ENCODE measurements around the gene TMEM169. TPM values are rescaled to one million over a fixed set of nuclear protein-coding genes. Genes with fewer than 3 reads are reported as not detected.

TMEM169 gene
- total and polyA plus RNA-seq, 2 of the 13 experiments (the other 11 are each of a cell fraction or from before 2014, with no cell fraction given): 1.5 to 4.5 TPM

DNA sequence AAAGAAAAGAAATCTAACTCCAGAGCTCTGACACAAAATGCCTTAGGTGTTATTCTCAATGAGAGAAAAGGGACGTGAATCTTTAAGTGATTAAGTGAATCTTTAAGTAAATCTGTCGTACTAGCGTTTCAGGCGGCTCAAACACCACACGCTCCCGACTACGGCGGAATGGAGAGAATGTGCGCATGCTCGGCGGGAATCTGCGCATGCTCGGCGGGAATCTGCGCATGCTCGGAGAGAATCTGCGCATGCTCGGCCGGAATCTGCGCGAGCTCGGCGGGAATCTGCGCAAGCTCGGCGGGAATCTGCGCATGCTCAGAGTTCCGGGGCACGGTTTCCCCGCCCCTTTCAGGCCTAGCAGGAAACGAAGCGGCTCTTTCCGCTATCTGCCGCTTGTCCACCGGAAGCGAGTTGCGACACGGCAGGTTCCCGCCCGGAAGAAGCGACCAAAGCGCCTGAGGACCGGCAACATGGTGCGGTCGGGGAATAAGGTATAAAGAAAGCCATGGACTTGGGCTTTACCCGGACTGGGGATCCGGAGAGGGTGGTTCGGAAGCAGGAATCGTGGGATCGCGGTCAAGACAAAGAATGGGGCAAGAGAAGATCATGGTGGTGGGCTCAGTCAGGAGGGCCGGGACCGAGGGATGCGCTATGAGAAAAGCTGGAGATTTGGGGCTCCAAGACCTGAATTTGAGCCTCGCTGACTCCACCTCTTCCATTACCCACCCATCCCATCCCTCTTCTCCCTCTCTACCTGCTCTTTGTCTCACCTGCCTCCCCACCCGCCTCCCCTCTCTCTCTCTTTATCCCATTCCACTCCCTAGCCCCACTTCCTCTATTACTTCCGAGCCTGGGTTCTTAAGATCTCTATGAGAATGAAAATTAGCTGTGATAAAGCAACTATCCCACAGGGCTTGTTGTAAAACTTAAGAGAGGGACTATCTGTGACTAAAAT is 27.5 kb downstream of the TMEM169 start, which contains the start of gene XRCC5 (continued):
- TF ChIP-seq, protein P1, sequence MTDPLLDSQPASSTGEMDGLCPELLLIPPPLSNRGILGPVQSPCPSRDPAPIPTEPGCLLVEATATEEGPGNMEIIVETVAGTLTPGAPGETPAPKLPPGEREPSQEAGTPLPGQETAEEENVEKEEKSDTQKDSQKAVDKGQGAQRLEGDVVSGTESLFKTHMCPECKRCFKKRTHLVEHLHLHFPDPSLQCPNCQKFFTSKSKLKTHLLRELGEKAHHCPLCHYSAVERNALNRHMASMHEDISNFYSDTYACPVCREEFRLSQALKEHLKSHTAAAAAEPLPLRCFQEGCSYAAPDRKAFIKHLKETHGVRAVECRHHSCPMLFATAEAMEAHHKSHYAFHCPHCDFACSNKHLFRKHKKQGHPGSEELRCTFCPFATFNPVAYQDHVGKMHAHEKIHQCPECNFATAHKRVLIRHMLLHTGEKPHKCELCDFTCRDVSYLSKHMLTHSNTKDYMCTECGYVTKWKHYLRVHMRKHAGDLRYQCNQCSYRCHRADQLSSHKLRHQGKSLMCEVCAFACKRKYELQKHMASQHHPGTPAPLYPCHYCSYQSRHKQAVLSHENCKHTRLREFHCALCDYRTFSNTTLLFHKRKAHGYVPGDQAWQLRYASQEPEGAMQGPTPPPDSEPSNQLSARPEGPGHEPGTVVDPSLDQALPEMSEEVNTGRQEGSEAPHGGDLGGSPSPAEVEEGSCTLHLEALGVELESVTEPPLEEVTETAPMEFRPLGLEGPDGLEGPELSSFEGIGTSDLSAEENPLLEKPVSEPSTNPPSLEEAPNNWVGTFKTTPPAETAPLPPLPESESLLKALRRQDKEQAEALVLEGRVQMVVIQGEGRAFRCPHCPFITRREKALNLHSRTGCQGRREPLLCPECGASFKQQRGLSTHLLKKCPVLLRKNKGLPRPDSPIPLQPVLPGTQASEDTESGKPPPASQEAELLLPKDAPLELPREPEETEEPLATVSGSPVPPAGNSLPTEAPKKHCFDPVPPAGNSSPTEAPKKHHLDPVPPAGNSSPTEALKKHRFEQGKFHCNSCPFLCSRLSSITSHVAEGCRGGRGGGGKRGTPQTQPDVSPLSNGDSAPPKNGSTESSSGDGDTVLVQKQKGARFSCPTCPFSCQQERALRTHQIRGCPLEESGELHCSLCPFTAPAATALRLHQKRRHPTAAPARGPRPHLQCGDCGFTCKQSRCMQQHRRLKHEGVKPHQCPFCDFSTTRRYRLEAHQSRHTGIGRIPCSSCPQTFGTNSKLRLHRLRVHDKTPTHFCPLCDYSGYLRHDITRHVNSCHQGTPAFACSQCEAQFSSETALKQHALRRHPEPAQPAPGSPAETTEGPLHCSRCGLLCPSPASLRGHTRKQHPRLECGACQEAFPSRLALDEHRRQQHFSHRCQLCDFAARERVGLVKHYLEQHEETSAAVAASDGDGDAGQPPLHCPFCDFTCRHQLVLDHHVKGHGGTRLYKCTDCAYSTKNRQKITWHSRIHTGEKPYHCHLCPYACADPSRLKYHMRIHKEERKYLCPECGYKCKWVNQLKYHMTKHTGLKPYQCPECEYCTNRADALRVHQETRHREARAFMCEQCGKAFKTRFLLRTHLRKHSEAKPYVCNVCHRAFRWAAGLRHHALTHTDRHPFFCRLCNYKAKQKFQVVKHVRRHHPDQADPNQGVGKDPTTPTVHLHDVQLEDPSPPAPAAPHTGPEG (CRISPR knock-in tag; IDR thresholded peaks at IDR 0.05): peak; percentile 92
- TF ChIP-seq RFXANK (CRISPR knock-in tag; IDR thresholded peaks at IDR 0.05) (peak; percentile 58; the same call in 1 of the 2 replicates), PRPF4 (IDR thresholded peaks at IDR 0.05; ENCODE audit: low read depth, low read length, poor library complexity, severe bottlenecking) (no peak), GPN1 (CRISPR knock-in tag; IDR thresholded peaks at IDR 0.05; ENCODE audit: borderline replicate concordance) (no peak), KLF11 (CRISPR knock-in tag; IDR thresholded peaks at IDR 0.05) (peak; percentile 73; the same call in 1 of the 2 replicates), ZNF496 (CRISPR knock-in tag; IDR thresholded peaks at IDR 0.05; ENCODE audit: insufficient replicate concordance) (no peak), JUND (CRISPR knock-in tag; IDR thresholded peaks at IDR 0.05) (no peak; the same call in 1 of the 2 replicates), SCMH1 (CRISPR knock-in tag; IDR thresholded peaks at IDR 0.05; ENCODE audit: borderline replicate concordance) (no peak), MAZ (IDR thresholded peaks at IDR 0.05; ENCODE audit: borderline replicate concordance, low read depth, low read length) (no peak), MAZ (CRISPR knock-in tag; IDR thresholded peaks at IDR 0.05; ENCODE audit: low read depth) (peak; percentile 89), FOXA3 (CRISPR knock-in tag; IDR thresholded peaks at IDR 0.05) (peak; percentile 60)
- TF ChIP-seq, protein P2, sequence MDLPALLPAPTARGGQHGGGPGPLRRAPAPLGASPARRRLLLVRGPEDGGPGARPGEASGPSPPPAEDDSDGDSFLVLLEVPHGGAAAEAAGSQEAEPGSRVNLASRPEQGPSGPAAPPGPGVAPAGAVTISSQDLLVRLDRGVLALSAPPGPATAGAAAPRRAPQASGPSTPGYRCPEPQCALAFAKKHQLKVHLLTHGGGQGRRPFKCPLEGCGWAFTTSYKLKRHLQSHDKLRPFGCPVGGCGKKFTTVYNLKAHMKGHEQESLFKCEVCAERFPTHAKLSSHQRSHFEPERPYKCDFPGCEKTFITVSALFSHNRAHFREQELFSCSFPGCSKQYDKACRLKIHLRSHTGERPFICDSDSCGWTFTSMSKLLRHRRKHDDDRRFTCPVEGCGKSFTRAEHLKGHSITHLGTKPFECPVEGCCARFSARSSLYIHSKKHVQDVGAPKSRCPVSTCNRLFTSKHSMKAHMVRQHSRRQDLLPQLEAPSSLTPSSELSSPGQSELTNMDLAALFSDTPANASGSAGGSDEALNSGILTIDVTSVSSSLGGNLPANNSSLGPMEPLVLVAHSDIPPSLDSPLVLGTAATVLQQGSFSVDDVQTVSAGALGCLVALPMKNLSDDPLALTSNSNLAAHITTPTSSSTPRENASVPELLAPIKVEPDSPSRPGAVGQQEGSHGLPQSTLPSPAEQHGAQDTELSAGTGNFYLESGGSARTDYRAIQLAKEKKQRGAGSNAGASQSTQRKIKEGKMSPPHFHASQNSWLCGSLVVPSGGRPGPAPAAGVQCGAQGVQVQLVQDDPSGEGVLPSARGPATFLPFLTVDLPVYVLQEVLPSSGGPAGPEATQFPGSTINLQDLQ (CRISPR knock-in tag; IDR thresholded peaks at IDR 0.05): 0 out of 2 replicates have a peak, but pooled peaks have one; percentile 68
- TF ChIP-seq, protein P3, sequence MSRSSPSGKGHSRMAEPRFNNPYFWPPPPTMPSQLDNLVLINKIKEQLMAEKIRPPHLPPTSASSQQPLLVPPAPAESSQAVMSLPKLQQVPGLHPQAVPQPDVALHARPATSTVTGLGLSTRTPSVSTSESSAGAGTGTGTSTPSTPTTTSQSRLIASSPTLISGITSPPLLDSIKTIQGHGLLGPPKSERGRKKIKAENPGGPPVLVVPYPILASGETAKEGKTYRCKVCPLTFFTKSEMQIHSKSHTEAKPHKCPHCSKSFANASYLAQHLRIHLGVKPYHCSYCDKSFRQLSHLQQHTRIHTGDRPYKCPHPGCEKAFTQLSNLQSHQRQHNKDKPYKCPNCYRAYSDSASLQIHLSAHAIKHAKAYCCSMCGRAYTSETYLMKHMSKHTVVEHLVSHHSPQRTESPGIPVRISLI (CRISPR knock-in tag; IDR thresholded peaks at IDR 0.05; ENCODE audit: borderline replicate concordance): no peak
- TF ChIP-seq, protein P4, sequence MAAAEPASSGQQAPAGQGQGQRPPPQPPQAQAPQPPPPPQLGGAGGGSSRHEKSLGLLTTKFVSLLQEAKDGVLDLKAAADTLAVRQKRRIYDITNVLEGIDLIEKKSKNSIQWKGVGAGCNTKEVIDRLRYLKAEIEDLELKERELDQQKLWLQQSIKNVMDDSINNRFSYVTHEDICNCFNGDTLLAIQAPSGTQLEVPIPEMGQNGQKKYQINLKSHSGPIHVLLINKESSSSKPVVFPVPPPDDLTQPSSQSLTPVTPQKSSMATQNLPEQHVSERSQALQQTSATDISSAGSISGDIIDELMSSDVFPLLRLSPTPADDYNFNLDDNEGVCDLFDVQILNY (CRISPR knock-in tag; conservative IDR thresholded peaks at IDR 0.05): peak; percentile 95
- TF ChIP-seq, protein P5, sequence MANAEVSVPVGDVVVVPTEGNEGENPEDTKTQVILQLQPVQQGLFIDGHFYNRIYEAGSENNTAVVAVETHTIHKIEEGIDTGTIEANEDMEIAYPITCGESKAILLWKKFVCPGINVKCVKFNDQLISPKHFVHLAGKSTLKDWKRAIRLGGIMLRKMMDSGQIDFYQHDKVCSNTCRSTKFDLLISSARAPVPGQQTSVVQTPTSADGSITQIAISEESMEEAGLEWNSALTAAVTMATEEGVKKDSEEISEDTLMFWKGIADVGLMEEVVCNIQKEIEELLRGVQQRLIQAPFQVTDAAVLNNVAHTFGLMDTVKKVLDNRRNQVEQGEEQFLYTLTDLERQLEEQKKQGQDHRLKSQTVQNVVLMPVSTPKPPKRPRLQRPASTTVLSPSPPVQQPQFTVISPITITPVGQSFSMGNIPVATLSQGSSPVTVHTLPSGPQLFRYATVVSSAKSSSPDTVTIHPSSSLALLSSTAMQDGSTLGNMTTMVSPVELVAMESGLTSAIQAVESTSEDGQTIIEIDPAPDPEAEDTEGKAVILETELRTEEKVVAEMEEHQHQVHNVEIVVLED (CRISPR knock-in tag; IDR thresholded peaks at IDR 0.05; ENCODE audit: borderline replicate concordance): peak; percentile 85
